Cardiac fibroblast (primary cell): ENCODE data around the gene PEX12.
A peak's percentile ranks its signal among the peaks of the same experiment; 100 is the strongest.
"Not testable (repeated sequence)": the region's sequence is repeated elsewhere in the genome, so short reads cannot be mapped to it uniquely, and the experiment has no call there.

Experiments used
- DNase-seq, 2 donors: peaks; one replicate each; pipeline versions ENCODE4 v3.0.0 to v3.0.0-alpha.2; 2010; ENCODE audit warnings: low read depth in 2 of 2
- H3K4me3 ChIP-seq, 2 donors: replicated peaks in 1 of 2; 1 replicate in 1 of 2; 2 replicates in 1 of 2; pipeline ENCODE4 v1.5.1; 2011; ENCODE audit warnings: low read depth in 2 of 2, low read length in 2 of 2, mild to moderate bottlenecking in 2 of 2, moderate library complexity in 1 of 2
- TF ChIP-seq, protein P1 (sequence below): IDR thresholded peaks from one replicate; pipeline ENCODE4 v1.5.1; 2011; ENCODE audit warnings: low read depth, mild to moderate bottlenecking, low read length, inconsistent platforms

Gene PEX12

GRCh38 chr17:35612924-35613521 is 34.7 kb upstream of the PEX12 start:
- TF ChIP-seq, protein P1, sequence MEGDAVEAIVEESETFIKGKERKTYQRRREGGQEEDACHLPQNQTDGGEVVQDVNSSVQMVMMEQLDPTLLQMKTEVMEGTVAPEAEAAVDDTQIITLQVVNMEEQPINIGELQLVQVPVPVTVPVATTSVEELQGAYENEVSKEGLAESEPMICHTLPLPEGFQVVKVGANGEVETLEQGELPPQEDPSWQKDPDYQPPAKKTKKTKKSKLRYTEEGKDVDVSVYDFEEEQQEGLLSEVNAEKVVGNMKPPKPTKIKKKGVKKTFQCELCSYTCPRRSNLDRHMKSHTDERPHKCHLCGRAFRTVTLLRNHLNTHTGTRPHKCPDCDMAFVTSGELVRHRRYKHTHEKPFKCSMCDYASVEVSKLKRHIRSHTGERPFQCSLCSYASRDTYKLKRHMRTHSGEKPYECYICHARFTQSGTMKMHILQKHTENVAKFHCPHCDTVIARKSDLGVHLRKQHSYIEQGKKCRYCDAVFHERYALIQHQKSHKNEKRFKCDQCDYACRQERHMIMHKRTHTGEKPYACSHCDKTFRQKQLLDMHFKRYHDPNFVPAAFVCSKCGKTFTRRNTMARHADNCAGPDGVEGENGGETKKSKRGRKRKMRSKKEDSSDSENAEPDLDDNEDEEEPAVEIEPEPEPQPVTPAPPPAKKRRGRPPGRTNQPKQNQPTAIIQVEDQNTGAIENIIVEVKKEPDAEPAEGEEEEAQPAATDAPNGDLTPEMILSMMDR = peak; percentile 69
- H3K4me3 ChIP-seq = no peak overlapping the region
- peak; percentile 71 to 77 for DNase-seq

GRCh38 chr17:35610746-35611145 is 32.4 kb upstream of the PEX12 start:
- H3K4me3 ChIP-seq = not testable (repeated sequence)

DNA sequence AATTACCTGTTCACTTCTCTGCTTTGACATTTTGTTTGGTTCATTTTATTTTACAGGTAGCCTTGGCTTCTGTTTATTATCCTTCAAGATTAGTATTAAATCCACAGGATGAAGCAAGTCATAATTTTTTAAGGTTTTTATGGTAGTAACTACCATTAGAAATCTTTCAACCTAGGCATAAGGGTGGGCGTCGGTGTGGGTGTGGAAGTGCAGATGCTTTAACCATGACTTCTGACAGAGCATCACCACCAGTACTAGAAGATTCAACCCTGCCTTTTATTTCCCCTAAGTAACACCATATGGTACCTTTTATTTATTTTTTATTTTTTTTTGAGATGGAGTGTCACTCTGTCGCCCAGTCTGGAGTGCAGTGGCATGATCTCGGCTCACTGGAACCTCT is 31.5 kb upstream of the PEX12 start:
- TF ChIP-seq, protein P1 = no peak
- DNase-seq = no peak
- no peak overlapping the region for H3K4me3 ChIP-seq

More at GRCh38 chr17:35610746-35611145, 32.4 kb upstream of the PEX12 start:
- not testable (repeated sequence) for DNase-seq

DNA sequence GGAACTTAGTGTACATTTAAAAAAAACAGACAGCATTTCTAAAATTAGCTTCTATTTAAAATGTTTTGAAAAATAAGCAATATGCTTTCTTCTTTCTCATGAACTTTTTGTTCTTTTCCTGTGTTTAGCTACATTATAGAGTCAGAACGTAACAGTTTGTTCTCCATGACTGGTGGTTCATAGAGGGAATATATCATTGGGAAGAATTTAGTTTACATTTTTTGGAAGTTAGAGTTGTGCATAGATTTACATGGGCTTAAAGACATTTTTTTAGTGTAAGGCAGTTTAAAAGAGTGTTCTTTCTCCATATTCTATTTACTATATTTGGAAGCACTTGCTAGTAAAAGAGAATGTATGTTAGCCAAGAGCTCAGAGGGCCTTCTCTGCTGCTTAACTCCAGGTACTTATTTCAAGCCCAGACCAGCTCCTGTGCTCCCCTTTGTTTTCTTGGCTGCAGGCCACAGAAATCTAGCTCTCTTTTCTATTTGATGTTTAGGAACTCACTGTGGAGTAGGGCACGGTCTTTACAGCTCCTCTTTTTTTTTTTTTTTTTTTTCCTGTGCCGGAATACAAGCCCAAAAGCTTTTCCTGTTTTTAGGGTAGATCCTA is 29.0 kb upstream of the PEX12 start:
- no peak for DNase-seq
- TF ChIP-seq, protein P1 = no peak
- no peak overlapping the region for H3K4me3 ChIP-seq

- no peak for DNase-seq
- no peak overlapping the region for H3K4me3 ChIP-seq
These were observed 27.3 kb upstream of the PEX12 start for GRCh38 chr17:35605678-35606077.

GRCh38 chr17:35603674-35604073 is 25.3 kb upstream of the PEX12 start:
- H3K4me3 ChIP-seq = no peak overlapping the region
- TF ChIP-seq, protein P1 = no peak
- DNase-seq = no peak

More at GRCh38 chr17:35605678-35606077, 27.3 kb upstream of the PEX12 start:
- TF ChIP-seq, protein P1 = no peak

GRCh38 chr17:35597604-35598003 is 19.2 kb upstream of the PEX12 start:
- DNase-seq = no peak

More at GRCh38 chr17:35597604-35598003, 19.2 kb upstream of the PEX12 start:
- TF ChIP-seq, protein P1 = no peak
- no peak overlapping the region for H3K4me3 ChIP-seq
